Mucosa of gallbladder (tissue), 1 donor: ENCODE data around the gene EME2. TPM values are rescaled to one million over a fixed set of nuclear protein-coding genes. Genes with fewer than 3 reads are reported as not detected.
A peak's percentile ranks its signal among the peaks of the same experiment; 100 is the strongest.
"Not testable (repeated sequence)": the region's sequence is repeated elsewhere in the genome, so short reads cannot be mapped to it uniquely, and the experiment has no call there.

ENCODE experiments used
- DNase-seq: peaks from one replicate; pipeline ENCODE4 v3.0.0-alpha.2; 2020; ENCODE audit warnings: low spot score
- total RNA-seq: library from RNA; stranded (reverse); gene quantifications from one replicate; pipeline ENCODE4 v1.2.1, GENCODE V29; 2021
- donor health status: DM: no; HTN: no; CAD: no.

The EME2 gene
- 31.9 TPM for total RNA-seq

GRCh38 chr16:1772362-1772907, at the start of gene EME2:
EME2 (plus strand) TSS chr16:1772810; CDS start chr16:1773228, 418 bp downstream.
- DNase-seq, result no peak

DNA sequence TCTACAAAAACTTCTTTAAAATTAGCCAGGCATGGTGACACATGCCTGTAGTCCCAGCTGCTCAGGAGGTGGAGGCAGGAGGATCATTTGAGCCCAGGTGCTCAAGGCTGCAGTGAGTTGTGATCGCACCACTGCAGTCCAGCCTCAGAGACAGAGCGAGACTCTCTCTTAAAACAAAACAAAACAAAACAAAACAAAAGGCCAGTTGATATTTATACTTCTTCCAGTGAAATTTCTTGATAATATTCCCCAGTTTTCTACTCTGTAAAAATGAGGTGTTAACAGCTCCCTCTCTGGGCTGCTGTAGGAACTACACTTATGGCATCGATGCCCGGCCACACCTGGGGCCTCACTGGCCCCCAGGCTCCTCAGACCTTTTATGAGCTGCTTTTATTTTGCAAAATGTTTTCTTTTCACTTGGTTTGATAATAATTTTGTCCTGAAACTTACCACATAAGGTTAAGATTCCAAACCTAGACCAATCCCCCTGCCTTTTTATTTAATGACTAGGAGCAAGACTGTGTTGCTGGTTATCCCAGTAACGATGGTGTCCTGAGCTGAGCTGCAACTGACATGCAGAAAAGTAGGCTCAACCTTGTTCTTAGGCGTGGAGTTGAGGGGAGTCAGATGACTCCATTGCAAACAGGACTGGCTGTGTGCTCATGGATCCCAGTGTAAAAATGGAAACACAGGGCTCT, 49.0 kb upstream of the EME2 start:
- DNase-seq, result peak; percentile 40

DNA sequence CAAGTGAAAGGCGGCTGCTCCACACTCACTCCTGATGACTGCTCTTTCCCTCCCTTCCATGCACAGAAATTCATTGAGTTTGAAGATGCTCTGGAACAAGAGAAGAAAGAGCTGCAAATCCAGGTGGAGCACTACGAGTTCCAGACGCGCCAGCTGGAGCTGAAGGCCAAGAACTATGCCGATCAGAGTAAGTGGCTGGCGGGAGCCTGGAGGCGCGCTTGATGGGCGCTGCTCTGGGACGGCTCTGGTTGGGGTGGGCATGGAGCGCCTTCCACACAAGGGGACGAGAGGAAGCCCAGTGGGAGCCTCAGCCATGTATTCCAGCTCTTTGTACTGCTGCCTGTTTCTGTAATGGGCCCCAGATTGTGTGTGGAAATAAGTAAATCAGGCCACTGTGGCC, 48.1 kb upstream of the EME2 start:
- no peak for DNase-seq

- no peak for DNase-seq
Observed at GRCh38 chr16:1726661-1727502, 45.7 kb upstream of the EME2 start.

GRCh38 chr16:1727651-1728624, 44.7 kb upstream of the EME2 start:
- DNase-seq, result no peak

GRCh38 chr16:1729026-1729425, 43.6 kb upstream of the EME2 start:
- no peak for DNase-seq

GRCh38 chr16:1729445-1729844, 43.2 kb upstream of the EME2 start:
- DNase-seq, result no peak

DNA sequence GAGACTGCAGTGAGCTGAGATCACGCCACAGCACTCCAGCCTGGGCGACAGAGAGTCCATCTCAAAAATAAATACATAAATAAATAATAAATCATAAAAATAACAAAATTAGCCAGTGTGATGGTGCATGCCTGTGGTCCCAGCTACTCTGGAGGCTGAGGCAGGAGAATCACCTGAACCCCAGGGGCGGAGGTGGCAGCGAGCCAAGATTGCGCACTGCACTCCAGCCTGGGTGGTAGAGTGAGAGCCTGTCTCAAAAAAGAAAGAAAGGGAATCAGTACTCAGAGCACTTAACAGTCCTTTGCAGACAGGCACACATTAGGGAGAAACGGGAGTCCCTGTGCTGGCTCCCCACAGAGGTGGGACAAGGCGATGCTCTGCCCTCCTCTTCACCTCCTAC, 41.5 kb upstream of the EME2 start:
- no peak for DNase-seq

GRCh38 chr16:1731603-1732002, 41.0 kb upstream of the EME2 start:
- no peak for DNase-seq

GRCh38 chr16:1732071-1732470, 40.5 kb upstream of the EME2 start:
- no peak for DNase-seq

GRCh38 chr16:1732551-1732987, 40.0 kb upstream of the EME2 start:
- DNase-seq, result not testable (repeated sequence)

DNA sequence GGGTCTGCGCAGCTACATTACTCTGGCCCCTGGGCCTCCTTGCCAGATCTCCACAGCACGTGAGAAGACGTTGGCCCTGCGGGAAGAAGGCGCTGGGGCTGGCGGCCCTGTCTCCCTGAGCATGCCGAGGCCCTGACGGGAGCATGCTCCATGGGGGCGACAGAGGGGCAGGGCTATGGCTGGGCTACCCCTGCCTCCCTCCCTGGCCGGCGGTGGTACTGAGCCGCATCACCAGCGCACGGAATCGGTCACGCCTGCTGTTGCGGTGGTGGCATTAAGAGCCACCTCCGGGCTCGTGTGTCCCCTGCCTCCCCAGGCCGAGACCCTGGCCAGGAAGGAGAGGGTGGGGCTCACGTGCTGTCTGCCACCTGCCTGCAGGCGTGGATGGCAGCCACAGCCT, 38.5 kb upstream of the EME2 start:
- DNase-seq, result no peak

DNA sequence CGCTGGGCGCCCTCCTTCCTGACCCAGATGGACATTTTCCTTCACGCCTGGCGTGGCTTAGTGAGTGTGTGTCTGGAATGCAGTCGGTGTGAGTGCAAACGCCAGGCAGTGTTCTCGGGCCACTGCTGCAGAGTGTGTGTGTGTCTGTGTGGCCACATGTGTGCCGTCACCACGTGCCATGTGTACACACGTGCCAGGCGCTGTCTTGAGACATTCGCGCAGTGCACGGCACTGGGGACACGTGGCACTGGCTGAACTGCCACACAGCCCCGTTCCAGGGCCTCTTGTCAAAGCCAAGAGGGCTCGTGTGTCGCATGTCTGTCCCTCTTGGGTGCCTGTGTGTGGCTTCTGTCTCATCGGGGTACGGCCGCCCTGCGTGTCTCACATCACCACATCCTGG, 37.8 kb upstream of the EME2 start:
- no peak for DNase-seq

GRCh38 chr16:1740234-1740633, 32.4 kb upstream of the EME2 start:
- no peak for DNase-seq

- DNase-seq, result no peak
Observed at GRCh38 chr16:1740781-1741490, 31.7 kb upstream of the EME2 start.

DNA sequence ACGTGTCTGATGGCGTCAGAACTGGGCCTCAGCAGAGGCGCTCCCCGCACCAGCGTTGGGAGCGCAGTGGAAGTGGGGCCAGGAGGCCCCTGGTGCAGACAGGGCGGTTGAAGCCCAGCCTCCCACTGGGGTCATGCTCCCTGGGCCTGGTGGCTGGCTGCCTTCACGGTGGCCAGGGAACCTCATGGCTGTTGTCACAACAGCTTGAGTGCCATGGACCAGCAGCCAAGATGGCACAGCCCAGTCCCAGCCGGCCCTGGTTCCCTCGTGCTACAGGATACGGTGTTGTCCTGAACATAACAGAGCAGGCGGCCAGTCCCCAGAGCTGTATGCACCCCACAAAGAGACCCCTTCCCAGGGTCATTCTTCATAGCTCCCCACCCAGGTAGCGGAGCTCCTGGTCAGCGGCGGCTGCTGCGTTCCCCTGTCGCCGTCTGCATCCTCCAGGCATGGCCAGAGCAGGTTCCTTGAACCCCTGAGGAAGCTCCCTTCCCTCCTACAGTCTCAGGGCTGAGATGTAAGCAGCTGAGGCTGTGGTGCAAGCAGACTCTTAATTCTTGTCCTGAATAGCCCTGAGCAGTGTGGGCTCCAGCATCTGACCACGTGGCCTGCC, 31.0 kb upstream of the EME2 start:
- DNase-seq, result no peak

DNA sequence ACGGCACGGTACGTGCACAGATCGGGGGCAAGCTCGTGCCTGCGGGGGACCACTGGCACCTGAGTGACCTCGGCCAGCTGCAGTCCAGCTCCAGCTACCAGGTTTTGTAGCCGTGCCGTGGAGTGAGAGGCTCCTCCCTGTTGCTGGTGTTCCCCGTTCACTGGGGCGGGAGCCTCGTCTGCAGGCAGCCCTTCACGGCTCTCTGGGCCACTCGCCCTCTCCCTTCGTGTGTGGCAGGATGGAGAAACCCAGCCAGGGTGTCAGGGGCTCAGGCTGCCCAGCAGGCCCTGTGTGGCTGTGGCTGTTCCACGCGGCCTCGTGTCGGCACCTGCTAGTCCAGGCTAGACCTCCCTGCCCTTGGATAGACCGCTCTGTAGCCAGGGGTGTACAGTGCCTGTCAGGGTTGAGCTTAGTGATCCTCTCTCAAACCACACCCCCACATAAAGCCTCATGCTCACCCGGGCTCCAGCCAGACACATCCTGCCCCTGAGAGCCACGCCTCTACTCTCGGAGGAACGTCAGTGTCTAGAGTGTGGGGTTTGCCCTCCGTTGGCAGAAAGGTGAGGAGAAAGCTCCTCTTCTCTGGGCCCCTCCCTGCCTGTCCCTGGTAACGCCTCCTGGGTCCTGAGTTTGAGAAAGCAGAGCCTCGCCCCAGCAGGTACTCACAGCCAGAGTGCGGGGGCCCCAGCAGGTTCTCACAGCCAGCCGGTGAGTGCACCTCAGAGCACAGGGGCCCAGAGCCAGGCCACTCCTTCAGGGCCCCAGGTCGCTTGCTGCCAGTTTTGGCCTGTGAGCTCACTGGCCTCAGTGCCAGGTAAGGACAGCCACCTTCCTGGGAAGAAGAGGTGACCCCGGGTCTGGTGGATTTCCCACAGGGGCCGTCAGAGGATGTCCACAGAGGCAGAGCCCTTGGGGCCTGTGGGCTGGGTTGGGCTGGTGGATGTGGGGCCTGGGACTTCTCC, 29.0 kb upstream of the EME2 start:
- DNase-seq, result no peak

DNA sequence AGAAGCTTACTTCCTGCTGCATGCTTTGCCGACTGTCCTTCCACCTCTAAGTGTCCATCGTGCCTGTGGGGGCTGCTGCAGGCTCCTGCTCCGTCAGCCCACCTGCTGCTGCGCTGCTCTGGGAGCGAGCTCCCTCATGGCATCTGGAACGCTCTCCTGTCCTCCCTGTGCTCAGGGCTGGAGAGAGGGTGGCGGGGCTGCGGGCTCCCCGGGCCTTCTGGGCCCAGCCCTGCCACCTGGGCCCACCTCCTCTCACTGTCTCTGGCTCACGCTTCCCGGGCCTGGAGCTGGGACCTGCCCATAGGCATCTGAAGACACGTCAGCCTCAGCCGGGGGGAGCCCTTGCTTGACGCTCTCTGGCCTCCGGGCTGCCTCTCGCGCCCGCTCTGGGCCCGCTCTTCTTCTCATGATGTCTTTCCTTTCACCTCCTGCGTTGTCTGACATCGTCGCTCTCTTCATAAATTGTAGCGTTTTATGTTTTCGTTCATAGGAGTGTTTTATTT, 28.2 kb upstream of the EME2 start:
- no peak for DNase-seq
